ENCODE data around the gene AGBL4.

Gene AGBL4

GRCh38 chr1:48488721-48489120 is 1535.0 kb downstream of the AGBL4 start:
- DNase-seq (ENCODE audit: low read depth in 2 of 2), result no peak

Measured in stimulated activated CD4-positive, alpha-beta T cell treated with anti-CD3 and anti-CD28 coated beads, Interleukin-1b, Interleukin-23, amount 100 ng/mL, for 1 hour (primary cell).